HG03565 (cell line): ENCODE measurements around the gene B3GALT4.
A peak's percentile ranks its signal among the peaks of the same experiment; 100 is the strongest.
"Not testable (repeated sequence)": the region's sequence is repeated elsewhere in the genome, so short reads cannot be mapped to it uniquely, and the experiment has no call there.

Experiments used
- ATAC-seq: cut with Tn5 transposase; IDR thresholded peaks from one replicate; pipeline ENCODE4 v1.9.1; 2021; ENCODE audit warnings: mild to moderate bottlenecking, moderate library complexity; ENCODE audit not compliant: unreplicated experiment

The B3GALT4 gene

GRCh38 chr6:33271468-33272274 is 5.3 kb upstream of the B3GALT4 start, which contains the start of the genes RPS18 and VPS52:
RPS18 (plus strand) TSS chr6:33272075; CDS start chr6:33272120, 45 bp downstream.
VPS52 (minus strand) TSS chr6:33271876; CDS start chr6:33271675, 201 bp downstream.
- peak; percentile 75 for ATAC-seq

- no peak for ATAC-seq
Measured at GRCh38 chr6:33272275-33273128, 4.4 kb upstream of the B3GALT4 start.

DNA sequence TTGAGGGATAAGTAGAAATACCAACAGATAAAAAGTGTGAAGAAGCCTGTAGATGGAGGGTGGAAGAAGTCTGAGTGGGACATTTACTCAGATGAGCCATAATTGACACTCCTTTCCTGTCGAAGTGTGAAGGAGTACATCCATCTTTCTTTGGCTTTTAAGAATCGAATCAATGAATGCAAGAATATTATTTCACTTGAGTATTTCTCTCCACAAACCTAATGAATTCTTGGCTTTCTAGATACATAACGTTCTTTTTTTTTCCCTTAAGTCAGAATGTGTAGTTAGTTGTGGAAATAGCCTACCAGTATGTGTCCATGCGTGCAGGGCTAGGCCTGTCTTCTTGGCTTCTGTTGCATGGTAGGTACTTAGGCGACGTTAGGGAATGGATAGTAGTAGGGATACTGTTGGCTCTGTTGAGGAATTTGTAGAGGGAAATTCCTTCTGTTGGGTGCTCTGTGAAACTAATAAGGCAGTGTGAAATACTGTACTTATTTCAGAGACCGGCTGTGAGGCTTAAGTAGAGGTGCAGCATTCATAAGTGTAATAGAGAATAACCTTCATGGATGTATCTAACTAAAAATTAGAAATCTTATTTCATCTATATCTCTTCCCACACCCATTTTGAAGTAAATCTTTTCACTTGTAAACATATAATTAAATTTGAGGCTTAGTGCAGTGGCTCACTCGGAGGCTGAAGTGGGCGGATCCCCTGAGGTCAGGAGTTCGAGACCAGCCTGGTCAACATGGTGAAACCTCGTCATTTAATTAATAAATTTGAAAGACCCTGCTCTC is 3.6 kb upstream of the B3GALT4 start:
- no peak for ATAC-seq

GRCh38 chr6:33273924-33274902 is 2.7 kb upstream of the B3GALT4 start:
- ATAC-seq: no peak

- ATAC-seq: not testable (repeated sequence)
Measured at GRCh38 chr6:33275795-33276580, 935 bp upstream of the B3GALT4 start.

DNA sequence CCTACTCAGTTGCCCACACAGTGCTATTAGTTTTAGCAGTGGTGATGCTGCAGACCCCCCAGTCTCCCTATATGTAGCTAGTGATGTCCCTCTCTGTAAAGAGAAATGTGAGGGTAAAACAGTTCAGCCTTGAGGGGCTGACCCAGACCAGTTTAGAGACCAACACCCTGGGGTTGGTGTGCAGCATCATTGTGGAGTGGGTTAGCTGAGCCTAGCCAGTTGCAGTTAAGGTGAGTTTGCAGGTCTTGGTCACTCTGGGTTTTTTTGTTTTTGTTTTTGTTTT is 401 bp upstream of the B3GALT4 start:
- no peak for ATAC-seq

DNA sequence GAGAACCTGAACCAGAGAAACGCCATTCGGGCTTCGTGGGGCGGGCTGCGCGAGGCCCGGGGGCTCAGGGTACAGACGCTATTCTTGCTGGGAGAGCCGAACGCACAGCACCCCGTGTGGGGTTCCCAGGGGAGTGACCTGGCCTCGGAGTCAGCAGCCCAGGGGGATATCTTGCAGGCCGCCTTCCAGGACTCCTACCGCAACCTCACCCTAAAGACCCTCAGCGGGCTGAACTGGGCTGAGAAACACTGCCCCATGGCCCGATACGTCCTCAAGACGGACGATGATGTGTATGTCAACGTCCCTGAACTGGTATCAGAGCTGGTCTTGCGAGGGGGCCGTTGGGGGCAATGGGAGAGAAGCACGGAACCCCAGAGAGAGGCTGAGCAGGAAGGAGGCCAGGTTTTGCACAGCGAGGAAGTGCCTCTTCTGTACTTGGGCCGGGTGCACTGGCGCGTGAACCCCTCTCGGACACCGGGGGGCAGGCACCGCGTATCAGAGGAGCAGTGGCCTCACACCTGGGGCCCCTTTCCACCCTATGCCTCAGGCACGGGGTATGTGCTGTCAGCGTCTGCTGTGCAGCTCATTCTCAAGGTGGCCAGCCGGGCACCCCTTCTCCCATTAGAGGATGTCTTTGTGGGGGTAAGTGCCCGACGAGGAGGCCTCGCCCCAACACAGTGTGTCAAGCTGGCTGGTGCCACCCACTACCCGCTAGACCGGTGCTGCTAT is 904 bp downstream of the B3GALT4 start:
- ATAC-seq: no peak

GRCh38 chr6:33278392-33278741 is 1.4 kb downstream of the B3GALT4 start:
- ATAC-seq: no peak

- ATAC-seq: no peak
Measured at GRCh38 chr6:33278810-33279209, 1.9 kb downstream of the B3GALT4 start.

GRCh38 chr6:33279257-33279695 is 2.4 kb downstream of the B3GALT4 start:
- no peak for ATAC-seq

GRCh38 chr6:33279971-33280511 is 3.1 kb downstream of the B3GALT4 start:
- no peak for ATAC-seq

GRCh38 chr6:33280539-33280938 is 3.6 kb downstream of the B3GALT4 start:
- ATAC-seq: no peak

DNA sequence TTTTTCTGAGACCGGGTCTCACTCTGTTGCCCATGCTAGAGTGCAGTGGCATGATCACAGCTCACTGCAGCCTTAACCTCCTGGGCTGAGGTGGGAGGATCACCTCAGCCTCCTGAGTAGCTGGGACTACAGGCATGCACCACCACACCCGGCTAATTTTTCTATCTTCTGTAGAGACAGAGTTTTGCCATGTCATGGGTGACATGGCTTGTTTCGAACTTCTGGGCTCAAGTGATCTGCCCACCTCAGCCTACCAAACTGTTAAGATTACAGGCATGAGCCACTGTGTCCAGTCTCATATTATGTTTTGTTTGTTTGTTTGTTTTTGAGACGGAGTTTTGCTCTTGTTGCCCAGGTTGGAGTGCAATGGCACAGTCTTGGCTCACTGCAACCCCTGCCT is 8.3 kb downstream of the B3GALT4 start:
- ATAC-seq: not testable (repeated sequence)

- no peak for ATAC-seq
Measured at GRCh38 chr6:33286946-33287914, 10.3 kb downstream of the B3GALT4 start.

GRCh38 chr6:33288141-33288920 is 11.4 kb downstream of the B3GALT4 start:
- ATAC-seq: no peak
